H7 (cell line): ENCODE results near the gene TLR5. TPM values are rescaled to one million over a fixed set of nuclear protein-coding genes. Genes with fewer than 3 reads are reported as not detected.

Experiments
- DNase-seq: peaks from one replicate; pipeline ENCODE4 v3.0.0; 2012
- H3K27me3 ChIP-seq: 2 replicates; pipeline ENCODE4 v1.6.0; 2011; ENCODE audit warnings: mild to moderate bottlenecking, low read length; ENCODE audit not compliant: control insufficient read depth, insufficient read depth
- H3K36me3 ChIP-seq: replicated peaks from 2 replicates; pipeline ENCODE4 v1.5.1; 2011; ENCODE audit warnings: low read length; ENCODE audit not compliant: control insufficient read depth, insufficient read depth
- H3K4me3 ChIP-seq: 2 replicates; pipeline ENCODE4 v1.5.1; 2011; ENCODE audit warnings: low read depth, mild to moderate bottlenecking, control low read depth, low read length, moderate library complexity; ENCODE audit not compliant: insufficient read depth
- total RNA-seq: library from RNA; depleted of rRNA; stranded (reverse); fragments of >200 nt; shearing (Covaris generic); gene quantifications from 2 replicates; pipeline ENCODE4 v1.2.3, GENCODE V29; 2014

TLR5 gene
- total RNA-seq, 1 experiment from 2014 or later, result 0.17 TPM

DNA sequence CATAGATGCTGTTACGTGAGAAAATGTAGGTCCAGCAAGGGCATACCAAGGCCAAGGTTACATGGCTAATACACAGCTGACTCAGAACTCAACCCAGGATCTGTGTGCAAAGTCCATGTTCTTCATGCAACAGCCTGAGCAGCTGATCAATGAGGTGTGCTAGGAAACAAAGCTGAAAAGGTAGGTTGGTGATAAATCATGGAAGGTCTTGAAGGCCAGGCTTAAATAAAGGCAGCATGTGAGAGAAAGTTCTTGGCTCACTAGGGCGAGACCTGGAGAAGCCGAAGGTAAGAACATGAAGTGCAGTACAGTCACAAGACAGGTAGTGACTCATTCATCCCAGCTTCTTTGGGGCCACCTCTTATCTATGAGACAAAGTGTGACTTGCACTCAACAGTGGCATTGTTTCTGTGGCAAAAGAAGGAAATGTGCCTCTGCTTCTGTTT is 33.4 kb downstream of the TLR5 start:
- DNase-seq, result no peak
- Histone ChIP-seq H3K4me3 (no peak overlapping the region), H3K36me3 (no peaks in the 10 kb centered on the region), H3K27me3 (no peaks in the 10 kb centered on the region)

DNA sequence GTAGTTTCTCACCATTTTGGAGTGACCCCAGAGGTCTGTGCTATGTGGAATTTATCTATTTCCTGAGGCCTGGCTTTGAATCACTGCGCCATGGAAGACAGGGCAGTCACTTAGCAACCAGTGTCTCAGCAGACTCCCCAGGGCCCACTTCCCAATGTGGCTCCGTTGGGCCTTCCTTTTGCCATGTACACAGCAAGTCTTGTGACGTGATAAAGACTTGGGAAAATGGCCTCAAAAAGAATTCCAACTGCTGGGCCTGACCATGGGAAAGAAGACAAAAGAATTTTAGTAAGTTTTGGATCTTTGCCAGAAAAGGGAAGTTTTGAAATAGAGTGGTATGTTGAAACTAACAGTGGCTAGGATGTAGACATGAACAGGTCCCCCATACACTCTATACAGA is 36.2 kb downstream of the TLR5 start:
- no peak for DNase-seq

DNA sequence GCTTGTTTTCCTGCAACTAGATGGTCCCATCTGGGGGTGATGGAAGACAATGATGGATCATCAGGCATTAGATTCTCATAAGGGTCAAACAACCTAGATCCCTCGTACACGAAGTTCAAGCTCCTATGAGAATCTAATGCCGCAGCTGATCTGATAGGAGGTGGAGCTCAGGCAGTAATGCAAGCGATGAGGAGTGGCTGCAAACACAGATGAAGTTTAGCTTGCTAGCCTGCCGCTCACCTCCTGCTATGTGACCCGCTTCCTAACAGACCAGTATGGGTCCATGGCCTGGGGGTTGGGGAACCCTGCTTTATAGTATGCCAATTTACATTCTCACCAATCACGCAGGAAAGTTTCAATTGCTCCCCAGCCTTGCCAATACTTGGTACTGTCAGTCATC is 37.5 kb downstream of the TLR5 start:
- Histone ChIP-seq H3K36me3 (no peaks in the 10 kb centered on the region), H3K27me3 (no peaks in the 10 kb centered on the region), H3K4me3 (no peak overlapping the region)
- DNase-seq, result no peak

More for the DNA sequence above, 36.2 kb downstream of the TLR5 start:
- H3K27me3 ChIP-seq, result no peaks in the 10 kb centered on the region
- no peaks in the 10 kb centered on the region for H3K36me3 ChIP-seq
- H3K4me3 ChIP-seq, result no peak overlapping the region

- Histone ChIP-seq H3K36me3 (no peaks in the 10 kb centered on the region), H3K27me3 (no peaks in the 10 kb centered on the region), H3K4me3 (no peak overlapping the region)
- DNase-seq, result no peak
These were observed 40.1 kb downstream of the TLR5 start for GRCh38 chr1:223102797-223103533.

DNA sequence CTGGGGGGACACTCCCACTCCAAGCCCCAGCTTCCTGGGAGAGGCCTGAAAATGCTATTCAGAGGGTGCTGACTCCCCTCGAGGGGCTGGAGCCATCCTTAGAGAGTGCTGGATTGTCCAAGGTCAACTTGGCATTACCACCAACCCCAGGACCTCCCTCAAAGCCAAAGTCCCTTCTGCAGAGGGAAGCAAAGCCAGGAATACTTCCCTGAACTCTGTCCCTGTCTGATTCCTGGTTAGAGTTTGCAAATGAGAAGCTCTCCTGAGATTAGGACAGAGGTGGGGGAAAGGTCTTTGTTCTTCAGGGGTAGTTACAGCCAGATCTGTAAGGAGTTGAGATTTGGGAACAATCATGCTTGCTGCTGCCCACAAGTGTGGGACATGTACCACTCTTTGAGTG is 45.3 kb downstream of the TLR5 start:
- no peaks in the 10 kb centered on the region for H3K36me3 ChIP-seq
- no peak for DNase-seq
- H3K27me3 ChIP-seq, result no peaks in the 10 kb centered on the region
- no peak overlapping the region for H3K4me3 ChIP-seq

GRCh38 chr1:223095870-223096269 is 47.2 kb downstream of the TLR5 start:
- DNase-seq, result no peak
- Histone ChIP-seq H3K4me3 (no peak overlapping the region), H3K27me3 (no peaks in the 10 kb centered on the region), H3K36me3 (no peaks in the 10 kb centered on the region)

GRCh38 chr1:223091896-223092295 is 51.2 kb downstream of the TLR5 start:
- DNase-seq, result no peak
- no peaks in the 10 kb centered on the region for H3K36me3 ChIP-seq
- H3K4me3 ChIP-seq, result no peak overlapping the region
- no peaks in the 10 kb centered on the region; the same call in 1 of the 2 replicates for H3K27me3 ChIP-seq

DNA sequence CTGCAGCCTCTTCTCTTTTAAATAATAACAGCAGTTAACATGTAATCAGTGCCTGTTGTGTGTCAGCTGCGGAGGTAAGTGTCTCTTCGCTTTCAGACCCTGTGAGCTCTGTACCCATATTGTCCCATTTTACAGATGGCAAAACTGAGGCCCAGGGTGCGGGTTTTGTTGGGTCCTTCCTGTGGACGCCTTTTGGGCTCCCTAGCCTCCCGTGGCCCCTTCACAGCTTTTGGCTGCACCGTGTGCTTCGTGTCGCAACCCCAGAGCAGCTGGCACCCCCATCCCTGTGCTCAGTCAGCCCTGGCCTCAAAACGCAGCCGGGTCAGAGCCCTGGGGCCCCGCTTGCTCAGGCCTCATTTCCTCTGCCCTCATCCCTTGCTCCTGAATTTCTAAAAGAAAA is 53.8 kb downstream of the TLR5 start:
- no peak overlapping the region for H3K4me3 ChIP-seq
- H3K27me3 ChIP-seq, result no peaks in the 10 kb centered on the region; the same call in 1 of the 2 replicates
- no peak for DNase-seq
- H3K36me3 ChIP-seq, result no peaks in the 10 kb centered on the region

- peak; percentile 36 for DNase-seq
These were observed 54.3 kb downstream of the TLR5 start for GRCh38 chr1:223088713-223089240.

GRCh38 chr1:223087291-223088255 is 55.5 kb downstream of the TLR5 start:
- DNase-seq, result no peak
- Histone ChIP-seq H3K4me3 (no peak overlapping the region), H3K36me3 (no peaks in the 10 kb centered on the region), H3K27me3 (no peaks in the 10 kb centered on the region; the same call in 1 of the 2 replicates)

More at GRCh38 chr1:223088713-223089240, 54.3 kb downstream of the TLR5 start:
- Histone ChIP-seq H3K4me3 (no peak overlapping the region), H3K27me3 (no peaks in the 10 kb centered on the region; the same call in 1 of the 2 replicates), H3K36me3 (no peaks in the 10 kb centered on the region)

GRCh38 chr1:223084464-223084866 is 58.6 kb downstream of the TLR5 start:
- Histone ChIP-seq H3K4me3 (no peak overlapping the region), H3K36me3 (no peaks in the 10 kb centered on the region), H3K27me3 (no peaks in the 10 kb centered on the region; the same call in 1 of the 2 replicates)
- DNase-seq, result no peak

DNA sequence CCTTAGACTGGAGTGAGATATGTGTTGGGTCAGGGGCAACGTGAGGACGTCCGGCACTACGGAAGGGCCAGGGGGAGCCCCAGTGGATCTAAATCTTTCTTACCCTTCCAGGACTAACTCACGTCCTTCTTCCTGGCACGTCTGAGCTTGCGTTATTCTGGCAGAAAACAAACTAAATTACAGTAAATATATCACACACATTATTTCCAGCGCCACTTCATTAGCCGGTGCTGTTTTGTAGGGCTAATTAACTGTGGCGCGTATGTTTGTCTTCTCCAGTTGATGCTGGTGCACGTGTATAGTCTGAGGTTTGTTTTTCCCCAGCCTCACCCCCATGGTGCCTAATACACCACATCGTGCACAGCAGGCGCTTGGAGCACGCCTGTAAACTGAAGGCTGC is 59.2 kb downstream of the TLR5 start:
- Histone ChIP-seq H3K4me3 (no peak overlapping the region), H3K36me3 (no peaks in the 10 kb centered on the region), H3K27me3 (no peaks in the 10 kb centered on the region; the same call in 1 of the 2 replicates)
- no peak for DNase-seq

DNA sequence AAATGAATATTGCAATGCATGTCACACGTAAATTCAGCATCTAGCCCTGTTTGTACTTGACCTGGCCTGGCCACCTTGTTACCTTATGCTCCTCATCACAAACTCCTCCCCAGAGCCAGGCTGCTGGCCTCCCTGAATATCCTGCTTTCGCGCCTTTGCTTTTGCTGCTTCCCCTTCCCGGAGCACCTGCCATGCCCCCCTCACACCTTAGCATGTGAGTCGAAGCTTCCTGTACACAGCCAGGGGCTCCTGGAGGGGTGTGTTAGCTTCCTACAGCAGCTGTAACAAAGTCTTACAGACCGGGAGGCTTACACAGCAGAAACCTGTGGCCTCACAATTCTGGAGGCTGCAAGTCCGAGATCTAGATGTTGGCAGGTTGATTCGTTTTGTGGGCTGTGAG is 60.1 kb downstream of the TLR5 start:
- Histone ChIP-seq H3K27me3 (no peaks in the 10 kb centered on the region; the same call in 1 of the 2 replicates), H3K36me3 (no peaks in the 10 kb centered on the region), H3K4me3 (no peak overlapping the region)
- no peak for DNase-seq

DNA sequence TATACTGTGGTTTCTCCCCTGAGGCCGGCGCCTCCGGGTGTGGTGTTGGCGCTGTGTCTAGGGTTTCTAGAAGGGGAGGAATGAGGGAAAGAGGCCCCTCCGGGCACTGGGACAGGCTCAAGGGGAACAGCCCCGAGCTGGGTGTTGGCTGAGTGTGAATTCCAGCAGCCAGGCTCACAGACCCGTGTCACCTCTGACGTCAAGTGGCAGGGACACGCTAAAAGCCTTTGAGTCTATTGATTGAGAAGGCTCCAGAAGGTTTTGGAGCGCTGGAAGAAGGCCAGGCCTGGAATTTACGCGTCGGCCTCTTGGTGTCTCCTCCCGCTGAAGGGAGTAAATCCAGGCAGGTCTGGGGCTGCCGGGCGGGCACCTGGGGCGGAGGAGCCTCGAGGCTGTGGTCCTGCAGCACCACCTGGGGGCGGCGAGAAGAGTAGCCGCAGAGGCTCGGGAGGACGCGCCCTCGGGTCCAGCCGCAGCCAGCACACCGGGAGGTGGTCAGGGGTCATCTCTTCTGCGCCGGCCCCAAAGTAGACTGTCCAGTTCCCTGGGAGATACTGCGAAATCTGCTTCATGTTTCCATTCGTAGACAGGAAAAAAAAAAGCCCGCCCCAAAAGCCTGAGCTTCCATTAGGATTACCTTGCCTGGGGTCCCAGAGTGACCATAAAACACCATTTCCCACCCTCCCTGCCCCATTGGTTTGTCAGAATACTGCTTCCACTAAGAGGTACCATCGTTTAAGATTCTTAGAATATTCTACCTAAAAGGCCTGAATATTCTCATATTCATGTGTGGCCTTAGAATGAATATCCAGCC is 61.7 kb downstream of the TLR5 start:
- no peaks in the 10 kb centered on the region for H3K36me3 ChIP-seq
- H3K4me3 ChIP-seq, result 0 out of 2 replicates have a peak overlapping the region, but pooled peaks have one; percentile 3
- no peaks in the 10 kb centered on the region; the same call in 1 of the 2 replicates for H3K27me3 ChIP-seq
- DNase-seq, result peak; percentile 95
